GM12801 (cell line): ENCODE data around the gene WDR38.

ENCODE experiments used
- CTCF ChIP-seq: IDR thresholded peaks from one replicate; pipeline ENCODE4 v1.5.1; 2011; ENCODE audit warnings: control low read depth; ENCODE audit not compliant: insufficient read length; ENCODE audit errors: extremely low read depth

WDR38 gene

DNA sequence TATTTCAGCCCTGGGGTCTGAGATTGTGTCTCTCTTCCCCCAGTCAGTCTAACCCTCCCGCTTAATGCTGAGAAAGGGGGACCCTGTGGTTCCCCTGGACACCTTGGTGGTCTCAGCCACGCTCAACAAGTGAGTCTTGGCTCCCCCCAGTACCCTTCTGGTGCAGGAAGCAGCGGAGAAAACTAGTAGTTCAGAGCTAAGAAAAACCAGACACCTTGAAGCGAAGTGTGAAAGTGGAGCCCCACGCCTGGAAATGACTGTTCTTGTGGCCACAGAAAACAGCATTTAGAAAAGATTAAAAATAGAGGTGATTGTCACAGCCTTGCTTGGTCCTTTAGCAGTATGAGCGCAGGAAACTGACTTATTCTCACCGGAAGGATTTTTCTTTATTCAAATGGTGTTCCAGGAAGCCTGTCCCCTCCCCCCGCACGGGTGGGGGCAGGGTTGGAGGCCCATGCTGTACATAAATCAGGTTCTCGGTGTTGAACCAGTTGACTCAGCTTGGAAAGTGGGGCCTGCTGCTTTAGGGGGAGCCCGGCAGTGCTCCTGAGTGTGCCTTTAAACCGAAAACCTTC lies 16.8 kb downstream of the WDR38 start:
- no peak for TF ChIP-seq CTCF

DNA sequence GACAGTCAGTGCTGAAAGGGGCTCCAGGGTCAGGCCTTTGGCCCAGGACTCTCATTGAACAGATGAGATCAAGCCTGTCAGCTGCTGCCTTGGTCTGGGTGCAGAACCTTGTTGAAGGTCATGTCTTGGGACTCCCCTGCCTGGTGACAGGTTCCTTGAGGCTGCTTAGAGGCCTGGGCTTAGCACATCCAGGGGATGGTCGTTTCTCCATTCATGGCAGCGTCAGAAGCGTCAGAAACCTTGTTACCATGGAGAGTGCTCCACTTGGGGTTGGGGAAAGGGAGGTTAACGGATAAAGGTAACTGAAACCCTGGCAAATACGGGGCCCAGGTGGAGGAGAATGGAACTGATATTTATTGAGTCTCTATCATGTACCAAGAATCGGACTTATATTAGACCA lies 17.5 kb downstream of the WDR38 start:
- TF ChIP-seq CTCF, result no peak

- no peak for TF ChIP-seq CTCF
Measured at GRCh38 chr9:124871156-124871561, 17.9 kb downstream of the WDR38 start.

DNA sequence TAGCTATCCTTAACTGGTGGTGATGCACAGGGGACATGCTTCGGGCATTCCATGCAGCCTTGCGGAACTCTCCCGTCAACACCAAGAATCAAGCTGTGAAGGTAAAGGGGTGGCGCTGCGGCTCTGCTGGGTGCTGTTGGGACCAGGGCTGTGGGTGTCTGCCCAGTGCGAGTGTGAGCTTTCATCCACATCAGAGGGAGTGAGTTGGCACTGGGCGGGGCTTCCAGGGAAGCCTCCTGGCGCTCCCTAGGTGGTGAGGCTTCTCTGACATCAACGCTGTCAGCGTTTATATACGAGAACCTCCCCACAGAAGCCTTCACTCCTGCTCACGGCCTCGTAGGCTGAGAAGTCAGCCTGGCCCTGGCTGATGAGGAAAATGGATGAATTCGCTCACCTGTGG lies 20.4 kb downstream of the WDR38 start:
- no peak for TF ChIP-seq CTCF

- no peak for TF ChIP-seq CTCF
Measured at GRCh38 chr9:124875501-124875900, 22.2 kb downstream of the WDR38 start.

GRCh38 chr9:124877021-124877782 lies 23.9 kb downstream of the WDR38 start:
- TF ChIP-seq CTCF, result no peak

- TF ChIP-seq CTCF, result no peak
Measured at GRCh38 chr9:124878021-124878420, 24.8 kb downstream of the WDR38 start.
